Endothelial cell of umbilical vein (primary cell): ENCODE data around the gene HEXIM1. TPM values are rescaled to one million over a fixed set of nuclear protein-coding genes. Genes with fewer than 3 reads are reported as not detected.

ENCODE experiments used
- BruUV-seq: library from RNA; stranded (reverse); fragments of 400-500 nt; replicated peaks from 2 replicates; lab custom pipeline; 2021; lab: Mats Ljungman, UMichigan
- CTCF ChIA-PET: fragments of 300-600, 350-600 bp; sonication (Branson Sonifier 250); formaldehyde crosslinking; loops from one replicate; lab custom pipeline; 2021; ENCODE audit warnings: antibody characterized with exemption, inconsistent platforms; lab: Charles Lee
- POLR2A ChIA-PET: fragments of 300-600, 350-600 bp; sonication (Branson Sonifier 250); formaldehyde crosslinking; loops from one replicate; lab custom pipeline; 2021; ENCODE audit warnings: antibody characterized with exemption, inconsistent platforms; lab: Charles Lee
- DNase-seq: peaks from one replicate; pipeline ENCODE4 v3.0.0-alpha.2; 2011; ENCODE audit warnings: low read depth, low spot score
- FAIRE-seq: peaks from 2 replicates; lab custom pipeline; 2011; peaks lifted over from hg19 to GRCh38; lab: Jason Lieb, UNC
- H2AFZ ChIP-seq: 2 replicates; pipeline ENCODE4 v1.6.0; 2012; ENCODE audit warnings: low read depth, low read length, control low read depth, inconsistent platforms
- H3K27ac ChIP-seq: 2 replicates; pipeline ENCODE4 v1.5.1; 2011; ENCODE audit warnings: low read depth, mild to moderate bottlenecking, control low read depth, low read length, moderate library complexity; ENCODE audit not compliant: insufficient read depth
- H3K27me3 ChIP-seq, 2 experiments: 2 replicates each; pipeline versions ENCODE4 v1.6.0 to v1.6.1; 2011; ENCODE audit warnings: low read length in 2 of 2, mixed read lengths in 1 of 2; ENCODE audit not compliant: control insufficient read depth in 2 of 2, insufficient read depth in 2 of 2
- H3K36me3 ChIP-seq, 2 experiments: 2 replicates in 1 of 2; 3 replicates in 1 of 2; pipeline ENCODE4 v1.5.1; 2011; ENCODE audit warnings: low read length in 2 of 2, mild to moderate bottlenecking in 1 of 2, moderate library complexity in 1 of 2; ENCODE audit not compliant: control insufficient read depth in 2 of 2, insufficient read depth in 2 of 2; ENCODE audit errors: extremely low read depth in 1 of 2
- H3K4me1 ChIP-seq: 3 replicates; pipeline ENCODE4 v1.5.1; 2011; ENCODE audit warnings: mild to moderate bottlenecking, low read length; ENCODE audit not compliant: control insufficient read depth, insufficient read depth; ENCODE audit errors: extremely low read depth
- H3K4me2 ChIP-seq: 2 replicates; pipeline ENCODE4 v1.6.1; 2011; ENCODE audit warnings: low read length, control low read depth, mixed read lengths; ENCODE audit not compliant: insufficient read depth
- H3K4me3 ChIP-seq, 3 experiments: fragments of 200-600 bp in 1 of 3; sonication (generic), shearing (Covaris generic) in 1 of 3; replicated peaks in 1 of 3; 2 replicates each; pipeline ENCODE4 v1.5.1; 2011 to 2016; ENCODE audit warnings: control low read depth in 3 of 3, low read length in 3 of 3, mild to moderate bottlenecking in 2 of 3, inconsistent platforms in 1 of 3, low read depth in 1 of 3, moderate library complexity in 1 of 3; ENCODE audit not compliant: insufficient read depth in 1 of 3
- H3K79me2 ChIP-seq: 2 replicates; pipeline ENCODE4 v1.6.0; 2012; ENCODE audit warnings: low read length, inconsistent platforms; ENCODE audit not compliant: control insufficient read depth, insufficient read depth
- H3K9ac ChIP-seq: replicated peaks from 2 replicates; pipeline ENCODE3; 2011; ENCODE audit warnings: low read length, control low read depth; ENCODE audit not compliant: insufficient read depth; ENCODE audit errors: extremely low read depth
- H3K9me1 ChIP-seq: replicated peaks from 3 replicates; pipeline ENCODE4 v1.6.0; 2011; ENCODE audit warnings: mild to moderate bottlenecking, low read length; ENCODE audit not compliant: control insufficient read depth, insufficient read depth; ENCODE audit errors: extremely low read depth
- H3K9me3 ChIP-seq: replicated peaks from 2 replicates; pipeline ENCODE4 v1.5.1; 2012; ENCODE audit warnings: low read length, inconsistent platforms; ENCODE audit not compliant: control insufficient read depth, insufficient read depth
- H4K20me1 ChIP-seq: replicated peaks from 2 replicates; pipeline ENCODE3; 2011; ENCODE audit warnings: mild to moderate bottlenecking, low read length; ENCODE audit not compliant: control insufficient read depth, insufficient read depth; ENCODE audit errors: extremely low read depth
- EZH2 ChIP-seq: IDR thresholded peaks from 2 replicates; pipeline ENCODE4 v1.6.1; 2012; ENCODE audit warnings: borderline replicate concordance, low read depth, mild to moderate bottlenecking, moderate library complexity, low read length, inconsistent platforms; ENCODE audit not compliant: severe bottlenecking
- FOS ChIP-seq: IDR thresholded peaks from 2 replicates; pipeline ENCODE4 v1.6.1; 2011; ENCODE audit warnings: mild to moderate bottlenecking, low read length, moderate library complexity, borderline replicate concordance; ENCODE audit not compliant: insufficient read depth
- GATA2 ChIP-seq: IDR thresholded peaks from 2 replicates; pipeline ENCODE4 v1.7.0; 2011; ENCODE audit warnings: low read depth, mild to moderate bottlenecking, moderate library complexity, mixed read lengths, low read length; ENCODE audit not compliant: insufficient read length, insufficient read depth
- JUN ChIP-seq: IDR thresholded peaks from 2 replicates; pipeline ENCODE4 v1.6.1; 2011; ENCODE audit warnings: borderline replicate concordance, low read depth; ENCODE audit not compliant: insufficient read length, insufficient read depth
- MYC ChIP-seq: IDR thresholded peaks from one replicate; pipeline ENCODE4 v1.6.1; 2011; ENCODE audit warnings: mild to moderate bottlenecking, low read depth, low read length
- POLR2A ChIP-seq: IDR thresholded peaks from 2 replicates; pipeline ENCODE4 v1.6.1; 2012; ENCODE audit warnings: low read depth, mild to moderate bottlenecking, control low read depth, low read length
- POLR2AphosphoS5 ChIP-seq: IDR thresholded peaks from 2 replicates; pipeline ENCODE4 v1.6.1; 2012; ENCODE audit warnings: low read depth, mild to moderate bottlenecking, control low read depth, low read length, moderate library complexity; ENCODE audit not compliant: insufficient read depth
- dilution Hi-C: fragments of 300-500 bp; cut with MboI; formaldehyde crosslinking; loops from one replicate; pipeline ENCODE4 v1.15.0; 2019; ENCODE audit warnings: low sequenced_read_pairs; ENCODE audit not compliant: extremely low pct_ligation_motif_present
- intact Hi-C: fragments of 100-400 bp; cut with micrococcal nuclease; formaldehyde crosslinking; loops from one replicate; pipeline ENCODE4 v1.10.0; 2022
- polyA plus RNA-seq, 4 experiments: library from polyadenylated mRNA; depleted of rRNA in 3 of 4; stranded (reverse) in 3 of 4; unstranded in 1 of 4; fragments of >200 nt; gene quantifications; 2 replicates each; pipeline versions ENCODE4 v1.2.1 to v1.2.3, GENCODE V29; 2011 to 2012; ENCODE audit warnings: missing spikeins in 1 of 4
- total RNA-seq: library from RNA; stranded (reverse); gene quantifications from 2 replicates; pipeline ENCODE4 v1.2.3, GENCODE V29; 2021
- TF ChIP-seq, protein P1 (sequence below): IDR thresholded peaks from 2 replicates; pipeline ENCODE4 v1.6.1; 2011; ENCODE audit not compliant: insufficient read depth, insufficient read length
- TF ChIP-seq, protein P2 (sequence below), 2 donors: IDR thresholded peaks; 1 replicate in 1 of 2; 2 replicates in 1 of 2; pipeline ENCODE4 v1.5.1; 2011; ENCODE audit warnings: low read length in 2 of 2, mild to moderate bottlenecking in 2 of 2, moderate library complexity in 2 of 2, control low read depth in 1 of 2, inconsistent platforms in 1 of 2, low read depth in 1 of 2; ENCODE audit not compliant: insufficient read depth in 1 of 2; ENCODE audit errors: extremely low read depth in 1 of 2

HEXIM1 gene
- total and polyA plus RNA-seq, 2 donors (not counting 3 experiments of a cell fraction or from before 2014, with no cell fraction given), result 7.0 to 20.0 TPM

DNA sequence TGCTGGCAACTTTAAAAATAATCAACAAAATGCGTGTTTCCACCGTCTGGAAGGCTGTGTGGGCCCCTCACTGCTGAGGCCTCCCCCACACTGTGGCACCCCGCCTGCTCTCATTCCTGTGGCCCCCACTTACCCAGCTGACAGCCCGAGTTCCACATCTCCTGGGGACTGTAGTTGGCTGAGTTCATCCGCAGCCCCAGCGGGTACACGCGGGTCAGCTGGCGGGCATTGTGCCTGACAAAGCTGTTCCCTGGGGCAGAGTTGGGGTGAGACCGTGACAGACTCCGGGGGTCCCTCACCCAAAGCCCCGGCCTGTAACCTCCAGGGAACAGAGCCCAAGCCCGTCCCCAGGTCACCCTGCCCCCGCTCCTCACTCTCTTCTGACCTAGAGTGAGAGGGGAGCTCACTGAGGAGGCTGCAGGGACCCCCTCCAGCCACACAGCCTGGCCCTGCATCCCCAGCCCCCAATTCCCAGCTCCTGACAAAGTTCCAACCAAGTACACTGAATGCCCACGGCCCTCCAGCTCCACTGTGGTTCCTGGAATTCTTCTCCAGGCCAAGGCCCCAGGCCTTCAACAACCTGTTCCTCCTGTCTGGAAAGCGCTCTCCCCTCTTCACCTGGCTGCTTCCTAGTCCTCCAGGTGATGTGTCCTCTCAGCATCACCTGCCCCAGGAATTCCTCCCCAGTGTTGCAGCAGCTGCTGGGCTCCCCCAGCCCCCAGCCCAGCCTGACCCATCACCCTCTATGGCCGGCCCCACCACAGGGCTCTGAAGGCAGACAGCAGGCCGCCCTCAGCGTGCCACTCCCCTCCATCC, 34.0 kb upstream of the HEXIM1 start:
- TF ChIP-seq POLR2A, result no peak
- no peak for TF ChIP-seq GATA2
- TF ChIP-seq MYC, result no peak
- TF ChIP-seq FOS, result no peak
- no peak for TF ChIP-seq EZH2
- TF ChIP-seq POLR2AphosphoS5, result no peak
- TF ChIP-seq, protein P1, sequence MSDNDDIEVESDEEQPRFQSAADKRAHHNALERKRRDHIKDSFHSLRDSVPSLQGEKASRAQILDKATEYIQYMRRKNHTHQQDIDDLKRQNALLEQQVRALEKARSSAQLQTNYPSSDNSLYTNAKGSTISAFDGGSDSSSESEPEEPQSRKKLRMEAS, result no peak
- no peak for TF ChIP-seq JUN
- TF ChIP-seq, protein P2, sequence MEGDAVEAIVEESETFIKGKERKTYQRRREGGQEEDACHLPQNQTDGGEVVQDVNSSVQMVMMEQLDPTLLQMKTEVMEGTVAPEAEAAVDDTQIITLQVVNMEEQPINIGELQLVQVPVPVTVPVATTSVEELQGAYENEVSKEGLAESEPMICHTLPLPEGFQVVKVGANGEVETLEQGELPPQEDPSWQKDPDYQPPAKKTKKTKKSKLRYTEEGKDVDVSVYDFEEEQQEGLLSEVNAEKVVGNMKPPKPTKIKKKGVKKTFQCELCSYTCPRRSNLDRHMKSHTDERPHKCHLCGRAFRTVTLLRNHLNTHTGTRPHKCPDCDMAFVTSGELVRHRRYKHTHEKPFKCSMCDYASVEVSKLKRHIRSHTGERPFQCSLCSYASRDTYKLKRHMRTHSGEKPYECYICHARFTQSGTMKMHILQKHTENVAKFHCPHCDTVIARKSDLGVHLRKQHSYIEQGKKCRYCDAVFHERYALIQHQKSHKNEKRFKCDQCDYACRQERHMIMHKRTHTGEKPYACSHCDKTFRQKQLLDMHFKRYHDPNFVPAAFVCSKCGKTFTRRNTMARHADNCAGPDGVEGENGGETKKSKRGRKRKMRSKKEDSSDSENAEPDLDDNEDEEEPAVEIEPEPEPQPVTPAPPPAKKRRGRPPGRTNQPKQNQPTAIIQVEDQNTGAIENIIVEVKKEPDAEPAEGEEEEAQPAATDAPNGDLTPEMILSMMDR (IDR thresholded peaks at IDR 0.05; ENCODE audit: extremely low read depth in 1 of 2, insufficient read depth in 1 of 2, low read depth in 1 of 2, low read length in 2 of 2), result no peak
- Histone ChIP-seq H3K27me3 (no peaks in the 10 kb centered on the region), H3K4me2 (no peak overlapping the region), H3K27ac (no peak overlapping the region), H4K20me1 (no peaks in the 10 kb centered on the region), H2AFZ (no peak overlapping the region), H3K4me1 (no peaks in the 10 kb centered on the region), H3K4me3 (no peak overlapping the region), H3K9me1 (no peaks in the 10 kb centered on the region), H3K9ac (no peak overlapping the region), H3K9me3 (no peaks in the 10 kb centered on the region), H3K79me2 (no peaks in the 10 kb centered on the region), H3K36me3 (no peaks in the 10 kb centered on the region)
- BruUV-seq, result no TSS peak
- DNase-seq, result no peak
- ChIA-PET POLR2A (no interaction called here), CTCF (interaction anchor here (6.9 kb wide), 1 partner anchor 21 kb away, joined by 34 read pairs; the partner anchor contains the start of gene ACBD4)
- dilution Hi-C loops, result no loop called here
- intact Hi-C loops, result no loop called here
- no peak for FAIRE-seq
